OCI-LY3 (cell line): Measurements from ENCODE around the gene POU3F3.

Experiments
- H2AFZ ChIP-seq: fragments of 200-600, 300-600 bp; shearing (Covaris generic); 2 replicates; pipeline ENCODE4 v1.6.0; 2014; ENCODE audit warnings: antibody characterized with exemption, low read depth, low read length
- H3K27ac ChIP-seq: fragments of 200-600, 300-600 bp; sonication (generic); 2 replicates; pipeline ENCODE4 v1.5.1; 2014; ENCODE audit warnings: mild to moderate bottlenecking, low read length, moderate library complexity, mixed read lengths
- H3K27me3 ChIP-seq: fragments of 200-600, 300-600 bp; sonication (generic); 2 replicates; pipeline ENCODE4 v1.6.1; 2014; ENCODE audit warnings: low read depth, low read length, mixed read lengths
- H3K36me3 ChIP-seq: fragments of 200-600, 300-600 bp; sonication (generic); replicated peaks from 2 replicates; pipeline ENCODE3; 2014; ENCODE audit warnings: low read depth, low read length, mixed read lengths
- H3K4me1 ChIP-seq: fragments of 300-600, 200-600 bp; sonication (generic); 2 replicates; pipeline ENCODE4 v1.6.1; 2014; ENCODE audit warnings: low read length, mixed read lengths
- H3K4me2 ChIP-seq: fragments of 200-600, 300-600 bp; sonication (generic); 2 replicates; pipeline ENCODE4 v1.6.1; 2014; ENCODE audit warnings: low read length, mixed read lengths
- H3K4me3 ChIP-seq: fragments of 300-600, 200-600 bp; sonication (generic); 2 replicates; pipeline ENCODE4 v1.5.1; 2014; ENCODE audit warnings: antibody characterized with exemption, mild to moderate bottlenecking, low read length, moderate library complexity
- H3K79me2 ChIP-seq: fragments of 300-600, 200-600 bp; shearing (Covaris generic); 2 replicates; pipeline ENCODE4 v1.6.1; 2014; ENCODE audit warnings: mild to moderate bottlenecking, low read length, mixed read lengths
- H3K9ac ChIP-seq: fragments of 300-600, 200-600 bp; shearing (Covaris generic); 2 replicates; pipeline ENCODE4 v1.6.0; 2014; ENCODE audit warnings: mild to moderate bottlenecking, low read length, moderate library complexity
- H3K9me3 ChIP-seq: fragments of 200-600, 300-600 bp; shearing (Covaris generic); 2 replicates; pipeline ENCODE4 v1.6.1; 2014; ENCODE audit warnings: low read length, mixed read lengths; ENCODE audit not compliant: insufficient read depth
- H4K20me1 ChIP-seq: fragments of 200-600, 300-600 bp; sonication (generic); 2 replicates; pipeline ENCODE4 v1.6.1; 2016; ENCODE audit warnings: low read length, mixed read lengths; ENCODE audit not compliant: insufficient read depth
- CTCF ChIP-seq: fragments of 200-600, 300-600 bp; sonication (generic); IDR thresholded peaks from 2 replicates; pipeline ENCODE4 v1.5.1; 2014; ENCODE audit warnings: antibody characterized with exemption, low read length, low read depth
- EZH2phosphoT487 ChIP-seq: fragments of 200-600 bp; shearing (Covaris generic); IDR thresholded peaks from 2 replicates; pipeline ENCODE4 v1.6.1; 2018; ENCODE audit warnings: antibody characterized with exemption, mixed run types, low read depth

Gene POU3F3

DNA sequence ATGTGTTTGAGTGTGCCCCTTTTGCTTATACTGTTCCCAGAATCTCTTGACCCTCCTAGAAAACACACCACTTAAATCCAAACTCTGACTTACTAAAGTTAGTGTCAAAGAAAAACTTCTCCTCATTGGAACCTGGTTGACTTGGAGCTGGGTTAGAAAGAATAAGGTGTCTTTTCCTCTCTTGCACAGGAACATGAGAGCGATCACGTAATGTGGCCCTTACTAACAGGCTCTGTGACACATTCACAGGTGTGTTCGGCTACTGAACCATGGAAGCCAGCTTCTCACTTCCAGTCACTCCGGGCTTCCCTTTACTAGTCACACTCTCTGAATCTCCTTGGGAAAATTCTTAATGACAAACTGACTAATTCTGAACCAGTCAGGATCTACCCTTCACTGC lies 5.4 kb upstream of the POU3F3 start:
- peaks cover 29% of the 10 kb centered on the region for H3K4me1 ChIP-seq
- H3K79me2 ChIP-seq: no peaks in the 10 kb centered on the region
- H3K27me3 ChIP-seq: peaks cover 46% of the 10 kb centered on the region
- H3K4me3 ChIP-seq: no peak overlapping the region
- no peaks in the 10 kb centered on the region for H3K36me3 ChIP-seq
- no peaks in the 10 kb centered on the region for H4K20me1 ChIP-seq
- no peak overlapping the region for H3K27ac ChIP-seq
- TF ChIP-seq EZH2phosphoT487 (no peak), CTCF (no peak)
- H3K9me3 ChIP-seq: no peaks in the 10 kb centered on the region
- H3K9ac ChIP-seq: no peak overlapping the region
- H2AFZ ChIP-seq: no peak overlapping the region
- H3K4me2 ChIP-seq: peak overlapping the region; percentile 63

DNA sequence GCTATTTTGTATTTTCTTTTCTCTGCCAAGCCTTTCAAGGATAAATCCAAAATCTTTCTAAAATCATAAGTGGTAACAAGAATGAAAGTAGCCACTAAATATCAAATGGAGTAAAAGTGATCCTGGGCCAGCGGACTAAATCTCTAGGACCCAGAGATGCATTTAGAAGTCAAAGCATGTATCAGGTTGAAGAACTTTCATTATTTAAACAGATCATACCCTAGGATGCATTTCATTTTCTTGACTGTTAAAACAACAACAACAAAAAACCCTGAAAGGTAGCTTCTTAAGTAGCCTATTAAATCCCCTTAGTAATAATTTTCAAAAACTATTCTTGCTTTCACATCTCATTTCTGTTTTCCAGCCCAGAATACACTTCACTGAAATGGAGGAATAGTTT lies 4.8 kb upstream of the POU3F3 start:
- no peak overlapping the region for H3K9ac ChIP-seq
- H3K27me3 ChIP-seq: peaks cover 46% of the 10 kb centered on the region
- H3K9me3 ChIP-seq: no peaks in the 10 kb centered on the region
- H3K79me2 ChIP-seq: no peaks in the 10 kb centered on the region
- H3K4me2 ChIP-seq: peak overlapping the region; percentile 63
- peak overlapping the region; percentile 47 for H3K4me3 ChIP-seq
- no peaks in the 10 kb centered on the region for H4K20me1 ChIP-seq
- no peak overlapping the region; the same call in 1 of the 2 replicates for H2AFZ ChIP-seq
- TF ChIP-seq EZH2phosphoT487: no peak
- TF ChIP-seq CTCF: no peak
- H3K36me3 ChIP-seq: no peaks in the 10 kb centered on the region
- no peak overlapping the region for H3K27ac ChIP-seq
- peaks cover 29% of the 10 kb centered on the region for H3K4me1 ChIP-seq

DNA sequence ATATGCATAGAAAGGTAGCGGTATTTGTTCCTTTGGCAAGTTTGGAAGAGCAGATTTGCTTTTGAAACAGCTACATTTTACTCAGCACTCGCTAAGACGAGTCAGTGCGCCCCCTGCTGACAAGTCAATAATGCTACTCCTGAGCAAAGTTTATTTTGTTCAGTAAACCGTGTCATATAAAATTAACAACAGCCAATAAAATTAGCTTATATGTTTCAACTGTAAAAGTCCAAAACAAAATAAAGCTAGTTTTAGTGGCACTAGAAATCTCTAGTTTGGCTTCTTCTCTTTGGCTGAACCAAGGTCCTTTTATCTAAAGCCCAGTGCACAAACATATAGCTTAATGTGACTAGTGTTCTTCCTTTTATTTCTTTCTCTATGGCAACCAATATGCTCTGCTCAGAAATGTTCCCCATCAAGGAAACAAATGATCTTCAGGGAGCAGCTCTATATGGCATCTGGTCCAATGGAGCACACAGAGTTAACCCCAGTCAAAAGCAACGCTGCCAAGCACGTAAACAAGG lies 4.2 kb upstream of the POU3F3 start:
- no peaks in the 10 kb centered on the region for H3K9me3 ChIP-seq
- no peak overlapping the region; the same call in 1 of the 2 replicates for H2AFZ ChIP-seq
- peak overlapping the region; percentile 47 for H3K4me3 ChIP-seq
- H3K36me3 ChIP-seq: no peaks in the 10 kb centered on the region
- H3K79me2 ChIP-seq: no peaks in the 10 kb centered on the region
- peak; percentile 90 for TF ChIP-seq CTCF
- TF ChIP-seq EZH2phosphoT487: no peak
- H3K27me3 ChIP-seq: peaks cover 46% of the 10 kb centered on the region
- H3K9ac ChIP-seq: no peak overlapping the region
- H3K4me1 ChIP-seq: peaks cover 29% of the 10 kb centered on the region
- no peak overlapping the region for H3K27ac ChIP-seq
- no peaks in the 10 kb centered on the region for H4K20me1 ChIP-seq
- peak overlapping the region; percentile 63 for H3K4me2 ChIP-seq

- Histone ChIP-seq H3K9ac (no peak overlapping the region), H4K20me1 (no peaks in the 10 kb centered on the region), H3K4me2 (peak overlapping the region; percentile 81; the same call in 1 of the 2 replicates), H3K4me3 (no peak overlapping the region), H3K9me3 (no peaks in the 10 kb centered on the region), H3K79me2 (no peaks in the 10 kb centered on the region), H3K4me1 (peaks cover 29% of the 10 kb centered on the region), H3K27ac (no peak overlapping the region), H3K27me3 (peaks cover 46% of the 10 kb centered on the region), H3K36me3 (no peaks in the 10 kb centered on the region), H2AFZ (no peak overlapping the region)
- TF ChIP-seq CTCF (no peak), EZH2phosphoT487 (no peak)
Observed at GRCh38 chr2:104850361-104851290, 3.3 kb upstream of the POU3F3 start.
